Neural cell (in vitro differentiated cells): ENCODE data around the gene CDK5R1. TPM values are rescaled to one million over a fixed set of nuclear protein-coding genes. Genes with fewer than 3 reads are reported as not detected.

Source experiments
- H2AFZ ChIP-seq: fragments of 200-600, 300-800 bp; sonication (generic), shearing (Covaris generic); 2 replicates; pipeline ENCODE4 v1.6.0; 2014; ENCODE audit warnings: low read depth, mild to moderate bottlenecking, antibody characterized with exemption, low read length, moderate library complexity
- H3F3A ChIP-seq: fragments of 200-600 bp; shearing (Covaris generic); 2 replicates; pipeline ENCODE4 v1.6.1; 2016; ENCODE audit warnings: mild to moderate bottlenecking, moderate library complexity, mixed read lengths, antibody characterized with exemption, low read length; ENCODE audit not compliant: insufficient read depth, poor library complexity, severe bottlenecking
- H3K27ac ChIP-seq: fragments of 200-600, 300-800 bp; sonication (generic), shearing (Covaris generic); 2 replicates; pipeline ENCODE4 v1.5.1; 2014; ENCODE audit warnings: mild to moderate bottlenecking, low read length, moderate library complexity
- H3K27me3 ChIP-seq: fragments of 300-800, 200-600 bp; sonication (generic), shearing (Covaris generic); 2 replicates; pipeline ENCODE4 v1.6.0; 2014; ENCODE audit warnings: mild to moderate bottlenecking, low read depth, low read length, moderate library complexity; ENCODE audit not compliant: insufficient read depth
- H3K36me3 ChIP-seq: fragments of 300-800, 200-600 bp; sonication (generic), shearing (Covaris generic); 2 replicates; pipeline ENCODE4 v1.5.1; 2014; ENCODE audit warnings: mild to moderate bottlenecking, antibody characterized with exemption, low read length, moderate library complexity; ENCODE audit not compliant: insufficient read depth
- H3K4me2 ChIP-seq: fragments of 300-800, 200-600 bp; sonication (generic), shearing (Covaris generic); 2 replicates; pipeline ENCODE4 v1.6.0; 2014; ENCODE audit warnings: mild to moderate bottlenecking, low read length
- H3K4me3 ChIP-seq: fragments of 300-800, 200-600 bp; sonication (generic), shearing (Covaris generic); 2 replicates; pipeline ENCODE4 v1.5.1; 2014; ENCODE audit warnings: mild to moderate bottlenecking, low read length, moderate library complexity
- H3K79me2 ChIP-seq: fragments of 200-600 bp; shearing (Covaris generic); replicated peaks from 2 replicates; pipeline ENCODE4 v1.6.0; 2014; ENCODE audit warnings: mild to moderate bottlenecking, low read length, moderate library complexity; ENCODE audit not compliant: insufficient read depth
- H3K9ac ChIP-seq: fragments of 300-800, 200-600 bp; sonication (generic), shearing (Covaris generic); 2 replicates; pipeline ENCODE4 v1.6.1; 2016; ENCODE audit warnings: mild to moderate bottlenecking, low read length, mixed read lengths
- H3K9me2 ChIP-seq: fragments of 200-600 bp; shearing (Covaris generic); 2 replicates; pipeline ENCODE4 v1.6.1; 2016; ENCODE audit warnings: mild to moderate bottlenecking, low read length, mixed read lengths; ENCODE audit not compliant: insufficient read depth
- H3K9me3 ChIP-seq: fragments of 200-600, 300-800 bp; sonication (generic), shearing (Covaris generic); 2 replicates; pipeline ENCODE4 v1.6.1; 2016; ENCODE audit warnings: mild to moderate bottlenecking, mixed run types, low read length, moderate library complexity, mixed read lengths
- H4K20me1 ChIP-seq: fragments of 200-600 bp; shearing (Covaris generic); 2 replicates; pipeline ENCODE4 v1.6.1; 2016; ENCODE audit warnings: mild to moderate bottlenecking, mixed run types; ENCODE audit not compliant: insufficient read depth
- CTCF ChIP-seq: fragments of 450-650 bp; IDR thresholded peaks from 2 replicates; pipeline ENCODE4 v1.5.1; 2014; ENCODE audit warnings: antibody characterized with exemption, mild to moderate bottlenecking, moderate library complexity; ENCODE audit not compliant: poor library complexity, severe bottlenecking
- EP300 ChIP-seq: fragments of 450-650 bp; conservative IDR thresholded peaks from 2 replicates; pipeline ENCODE4 v1.6.1; 2014; ENCODE audit warnings: antibody characterized with exemption, mild to moderate bottlenecking, moderate library complexity; ENCODE audit not compliant: poor library complexity, severe bottlenecking
- EZH2 ChIP-seq: fragments of 200-600, 300-800 bp; shearing (Covaris generic), sonication (generic); IDR thresholded peaks from 2 replicates; pipeline ENCODE4 v1.6.1; 2014; ENCODE audit warnings: antibody characterized with exemption, low read length, borderline replicate concordance, mild to moderate bottlenecking; ENCODE audit not compliant: insufficient read depth, poor library complexity, severe bottlenecking
- MXI1 ChIP-seq: fragments of 450-650 bp; conservative IDR thresholded peaks from 2 replicates; pipeline ENCODE4 v1.6.1; 2014; ENCODE audit warnings: antibody characterized with exemption, mild to moderate bottlenecking; ENCODE audit not compliant: poor library complexity, severe bottlenecking
- POLR2AphosphoS5 ChIP-seq: IDR thresholded peaks from 2 replicates; pipeline ENCODE4 v1.6.1; 2012
- RAD21 ChIP-seq: fragments of 450-650 bp; conservative IDR thresholded peaks from 2 replicates; pipeline ENCODE4 v1.6.1; 2014; ENCODE audit warnings: antibody characterized with exemption, mild to moderate bottlenecking, moderate library complexity
- SMC3 ChIP-seq: fragments of 450-650 bp; conservative IDR thresholded peaks from 2 replicates; pipeline ENCODE4 v1.6.1; 2014; ENCODE audit warnings: antibody characterized with exemption, mild to moderate bottlenecking, moderate library complexity; ENCODE audit not compliant: poor library complexity
- TAF1 ChIP-seq: IDR thresholded peaks from 2 replicates; pipeline ENCODE4 v1.6.1; 2012; ENCODE audit warnings: low read depth
- polyA plus RNA-seq: library from polyadenylated mRNA; depleted of rRNA; stranded (reverse); fragments of >200 nt; gene quantifications from 2 replicates; pipeline ENCODE4 v1.2.3, GENCODE V29; 2014
- TF ChIP-seq, protein P1 (sequence below): IDR thresholded peaks from 2 replicates; pipeline ENCODE4 v1.6.1; 2012; ENCODE audit warnings: borderline replicate concordance

CDK5R1 gene
- polyA plus RNA-seq, 1 donor from 2014 or later: 199 TPM

- Histone ChIP-seq H3K27ac (no peak overlapping the region), H3K27me3 (no peaks in the 10 kb centered on the region), H3K9ac (no peak overlapping the region), H4K20me1 (no peaks in the 10 kb centered on the region), H3F3A (no peaks in the 10 kb centered on the region), H2AFZ (no peak overlapping the region), H3K4me2 (no peak overlapping the region), H3K4me3 (no peak overlapping the region), H3K9me3 (no peaks in the 10 kb centered on the region), H3K36me3 (peaks cover 6% of the 10 kb centered on the region), H3K9me2 (no peaks in the 10 kb centered on the region), H3K79me2 (peaks cover 19% of the 10 kb centered on the region)
- TF ChIP-seq TAF1: no peak
- no peak for TF ChIP-seq SMC3
- TF ChIP-seq CTCF: no peak
- no peak for TF ChIP-seq RAD21
- TF ChIP-seq MXI1: no peak
- no peak for TF ChIP-seq POLR2AphosphoS5
- TF ChIP-seq, protein P1, sequence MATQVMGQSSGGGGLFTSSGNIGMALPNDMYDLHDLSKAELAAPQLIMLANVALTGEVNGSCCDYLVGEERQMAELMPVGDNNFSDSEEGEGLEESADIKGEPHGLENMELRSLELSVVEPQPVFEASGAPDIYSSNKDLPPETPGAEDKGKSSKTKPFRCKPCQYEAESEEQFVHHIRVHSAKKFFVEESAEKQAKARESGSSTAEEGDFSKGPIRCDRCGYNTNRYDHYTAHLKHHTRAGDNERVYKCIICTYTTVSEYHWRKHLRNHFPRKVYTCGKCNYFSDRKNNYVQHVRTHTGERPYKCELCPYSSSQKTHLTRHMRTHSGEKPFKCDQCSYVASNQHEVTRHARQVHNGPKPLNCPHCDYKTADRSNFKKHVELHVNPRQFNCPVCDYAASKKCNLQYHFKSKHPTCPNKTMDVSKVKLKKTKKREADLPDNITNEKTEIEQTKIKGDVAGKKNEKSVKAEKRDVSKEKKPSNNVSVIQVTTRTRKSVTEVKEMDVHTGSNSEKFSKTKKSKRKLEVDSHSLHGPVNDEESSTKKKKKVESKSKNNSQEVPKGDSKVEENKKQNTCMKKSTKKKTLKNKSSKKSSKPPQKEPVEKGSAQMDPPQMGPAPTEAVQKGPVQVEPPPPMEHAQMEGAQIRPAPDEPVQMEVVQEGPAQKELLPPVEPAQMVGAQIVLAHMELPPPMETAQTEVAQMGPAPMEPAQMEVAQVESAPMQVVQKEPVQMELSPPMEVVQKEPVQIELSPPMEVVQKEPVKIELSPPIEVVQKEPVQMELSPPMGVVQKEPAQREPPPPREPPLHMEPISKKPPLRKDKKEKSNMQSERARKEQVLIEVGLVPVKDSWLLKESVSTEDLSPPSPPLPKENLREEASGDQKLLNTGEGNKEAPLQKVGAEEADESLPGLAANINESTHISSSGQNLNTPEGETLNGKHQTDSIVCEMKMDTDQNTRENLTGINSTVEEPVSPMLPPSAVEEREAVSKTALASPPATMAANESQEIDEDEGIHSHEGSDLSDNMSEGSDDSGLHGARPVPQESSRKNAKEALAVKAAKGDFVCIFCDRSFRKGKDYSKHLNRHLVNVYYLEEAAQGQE: no peak
- no peak for TF ChIP-seq EP300
- no peak for TF ChIP-seq EZH2
These were observed 8.8 kb downstream of the CDK5R1 start for GRCh38 chr17:32495359-32496231.

GRCh38 chr17:32496395-32497073, 9.7 kb downstream of the CDK5R1 start:
- Histone ChIP-seq H3K9me2 (no peaks in the 10 kb centered on the region), H3K9ac (no peak overlapping the region), H4K20me1 (no peaks in the 10 kb centered on the region), H3K4me3 (no peak overlapping the region), H3K9me3 (no peaks in the 10 kb centered on the region), H3K27me3 (no peaks in the 10 kb centered on the region), H3K36me3 (peaks cover 2% of the 10 kb centered on the region), H2AFZ (no peak overlapping the region), H3K79me2 (peaks cover 9% of the 10 kb centered on the region), H3K27ac (no peak overlapping the region), H3K4me2 (no peak overlapping the region), H3F3A (no peaks in the 10 kb centered on the region)
- no peak for TF ChIP-seq MXI1
- no peak for TF ChIP-seq POLR2AphosphoS5
- no peak for TF ChIP-seq SMC3
- TF ChIP-seq TAF1: no peak
- TF ChIP-seq CTCF: no peak
- TF ChIP-seq EP300: no peak
- TF ChIP-seq, protein P1: no peak
- TF ChIP-seq EZH2: no peak
- no peak for TF ChIP-seq RAD21
